Upper lobe of left lung (tissue), 4 donors: Measurements from ENCODE around the gene GMDS.

Experiments used
- CTCF ChIP-seq, 6 experiments: fragments of 450-650 bp in 4 of 6; fragments of 200-600 bp in 2 of 6; sonication (generic) in 2 of 6; IDR thresholded peaks; one replicate each; pipeline ENCODE4 v1.5.1; 2016 to 2019; ENCODE audit warnings: antibody characterized with exemption in 6 of 6
- POLR2A ChIP-seq, 4 donors: fragments of 450-650 bp; IDR thresholded peaks; one replicate each; pipeline ENCODE4 v1.5.1; 2016 to 2017; ENCODE audit warnings: antibody characterized with exemption in 4 of 4, mild to moderate bottlenecking in 2 of 4
- POLR2AphosphoS5 ChIP-seq, 2 donors: sonication (generic); formaldehyde crosslinking; IDR thresholded peaks; one replicate each; pipeline ENCODE4 v1.5.1; 2017; ENCODE audit warnings: antibody characterized with exemption in 2 of 2

GRCh38 chr6:1719922-1720321 lies 525.5 kb downstream of the GMDS start:
- TF ChIP-seq POLR2A (IDR thresholded peaks at IDR 0.05): no peak
- no peak for TF ChIP-seq CTCF (IDR thresholded peaks at IDR 0.05)
- no peak for TF ChIP-seq POLR2AphosphoS5 (IDR thresholded peaks at IDR 0.05)
